Neural cell (in vitro differentiated cells): ENCODE results near the gene NREP. TPM values are rescaled to one million over a fixed set of nuclear protein-coding genes. Genes with fewer than 3 reads are reported as not detected.

Experiments
- H2AFZ ChIP-seq: fragments of 200-600, 300-800 bp; sonication (generic), shearing (Covaris generic); 2 replicates; pipeline ENCODE4 v1.6.0; 2014; ENCODE audit warnings: low read depth, mild to moderate bottlenecking, antibody characterized with exemption, low read length, moderate library complexity
- H3F3A ChIP-seq: fragments of 200-600 bp; shearing (Covaris generic); 2 replicates; pipeline ENCODE4 v1.6.1; 2016; ENCODE audit warnings: mild to moderate bottlenecking, moderate library complexity, mixed read lengths, antibody characterized with exemption, low read length; ENCODE audit not compliant: insufficient read depth, poor library complexity, severe bottlenecking
- H3K27ac ChIP-seq: fragments of 200-600, 300-800 bp; sonication (generic), shearing (Covaris generic); 2 replicates; pipeline ENCODE4 v1.5.1; 2014; ENCODE audit warnings: mild to moderate bottlenecking, low read length, moderate library complexity
- H3K27me3 ChIP-seq: fragments of 300-800, 200-600 bp; sonication (generic), shearing (Covaris generic); 2 replicates; pipeline ENCODE4 v1.6.0; 2014; ENCODE audit warnings: mild to moderate bottlenecking, low read depth, low read length, moderate library complexity; ENCODE audit not compliant: insufficient read depth
- H3K36me3 ChIP-seq: fragments of 300-800, 200-600 bp; sonication (generic), shearing (Covaris generic); 2 replicates; pipeline ENCODE4 v1.5.1; 2014; ENCODE audit warnings: mild to moderate bottlenecking, antibody characterized with exemption, low read length, moderate library complexity; ENCODE audit not compliant: insufficient read depth
- H3K4me2 ChIP-seq: fragments of 300-800, 200-600 bp; sonication (generic), shearing (Covaris generic); 2 replicates; pipeline ENCODE4 v1.6.0; 2014; ENCODE audit warnings: mild to moderate bottlenecking, low read length
- H3K4me3 ChIP-seq: fragments of 300-800, 200-600 bp; sonication (generic), shearing (Covaris generic); 2 replicates; pipeline ENCODE4 v1.5.1; 2014; ENCODE audit warnings: mild to moderate bottlenecking, low read length, moderate library complexity
- H3K79me2 ChIP-seq: fragments of 200-600 bp; shearing (Covaris generic); replicated peaks from 2 replicates; pipeline ENCODE4 v1.6.0; 2014; ENCODE audit warnings: mild to moderate bottlenecking, low read length, moderate library complexity; ENCODE audit not compliant: insufficient read depth
- H3K9ac ChIP-seq: fragments of 300-800, 200-600 bp; sonication (generic), shearing (Covaris generic); 2 replicates; pipeline ENCODE4 v1.6.1; 2016; ENCODE audit warnings: mild to moderate bottlenecking, low read length, mixed read lengths
- H3K9me2 ChIP-seq: fragments of 200-600 bp; shearing (Covaris generic); 2 replicates; pipeline ENCODE4 v1.6.1; 2016; ENCODE audit warnings: mild to moderate bottlenecking, low read length, mixed read lengths; ENCODE audit not compliant: insufficient read depth
- H3K9me3 ChIP-seq: fragments of 200-600, 300-800 bp; sonication (generic), shearing (Covaris generic); 2 replicates; pipeline ENCODE4 v1.6.1; 2016; ENCODE audit warnings: mild to moderate bottlenecking, mixed run types, low read length, moderate library complexity, mixed read lengths
- H4K20me1 ChIP-seq: fragments of 200-600 bp; shearing (Covaris generic); 2 replicates; pipeline ENCODE4 v1.6.1; 2016; ENCODE audit warnings: mild to moderate bottlenecking, mixed run types; ENCODE audit not compliant: insufficient read depth
- EP300 ChIP-seq: fragments of 450-650 bp; conservative IDR thresholded peaks from 2 replicates; pipeline ENCODE4 v1.6.1; 2014; ENCODE audit warnings: antibody characterized with exemption, mild to moderate bottlenecking, moderate library complexity; ENCODE audit not compliant: poor library complexity, severe bottlenecking
- EZH2 ChIP-seq: fragments of 200-600, 300-800 bp; shearing (Covaris generic), sonication (generic); IDR thresholded peaks from 2 replicates; pipeline ENCODE4 v1.6.1; 2014; ENCODE audit warnings: antibody characterized with exemption, low read length, borderline replicate concordance, mild to moderate bottlenecking; ENCODE audit not compliant: insufficient read depth, poor library complexity, severe bottlenecking
- MXI1 ChIP-seq: fragments of 450-650 bp; conservative IDR thresholded peaks from 2 replicates; pipeline ENCODE4 v1.6.1; 2014; ENCODE audit warnings: antibody characterized with exemption, mild to moderate bottlenecking; ENCODE audit not compliant: poor library complexity, severe bottlenecking
- POLR2AphosphoS5 ChIP-seq: IDR thresholded peaks from 2 replicates; pipeline ENCODE4 v1.6.1; 2012
- RAD21 ChIP-seq: fragments of 450-650 bp; conservative IDR thresholded peaks from 2 replicates; pipeline ENCODE4 v1.6.1; 2014; ENCODE audit warnings: antibody characterized with exemption, mild to moderate bottlenecking, moderate library complexity
- REST ChIP-seq: IDR thresholded peaks from 2 replicates; pipeline ENCODE4 v1.6.1; 2012; ENCODE audit warnings: borderline replicate concordance
- SMC3 ChIP-seq: fragments of 450-650 bp; conservative IDR thresholded peaks from 2 replicates; pipeline ENCODE4 v1.6.1; 2014; ENCODE audit warnings: antibody characterized with exemption, mild to moderate bottlenecking, moderate library complexity; ENCODE audit not compliant: poor library complexity
- TAF1 ChIP-seq: IDR thresholded peaks from 2 replicates; pipeline ENCODE4 v1.6.1; 2012; ENCODE audit warnings: low read depth
- polyA plus RNA-seq: library from polyadenylated mRNA; depleted of rRNA; stranded (reverse); fragments of >200 nt; gene quantifications from 2 replicates; pipeline ENCODE4 v1.2.3, GENCODE V29; 2014
- TF ChIP-seq, protein P1 (sequence below): fragments of 450-650 bp; IDR thresholded peaks from 2 replicates; pipeline ENCODE4 v1.5.1; 2014; ENCODE audit warnings: antibody characterized with exemption, mild to moderate bottlenecking, moderate library complexity; ENCODE audit not compliant: poor library complexity, severe bottlenecking

NREP gene
- polyA plus RNA-seq, 1 donor from 2014 or later, result 3,807 TPM

GRCh38 chr5:111689357-111689935, 67.5 kb downstream of the NREP start:
- TF ChIP-seq TAF1 (no peak), POLR2AphosphoS5 (no peak), EZH2 (no peak), REST (no peak), MXI1 (no peak), EP300 (no peak), RAD21 (no peak)
- TF ChIP-seq, protein P1, sequence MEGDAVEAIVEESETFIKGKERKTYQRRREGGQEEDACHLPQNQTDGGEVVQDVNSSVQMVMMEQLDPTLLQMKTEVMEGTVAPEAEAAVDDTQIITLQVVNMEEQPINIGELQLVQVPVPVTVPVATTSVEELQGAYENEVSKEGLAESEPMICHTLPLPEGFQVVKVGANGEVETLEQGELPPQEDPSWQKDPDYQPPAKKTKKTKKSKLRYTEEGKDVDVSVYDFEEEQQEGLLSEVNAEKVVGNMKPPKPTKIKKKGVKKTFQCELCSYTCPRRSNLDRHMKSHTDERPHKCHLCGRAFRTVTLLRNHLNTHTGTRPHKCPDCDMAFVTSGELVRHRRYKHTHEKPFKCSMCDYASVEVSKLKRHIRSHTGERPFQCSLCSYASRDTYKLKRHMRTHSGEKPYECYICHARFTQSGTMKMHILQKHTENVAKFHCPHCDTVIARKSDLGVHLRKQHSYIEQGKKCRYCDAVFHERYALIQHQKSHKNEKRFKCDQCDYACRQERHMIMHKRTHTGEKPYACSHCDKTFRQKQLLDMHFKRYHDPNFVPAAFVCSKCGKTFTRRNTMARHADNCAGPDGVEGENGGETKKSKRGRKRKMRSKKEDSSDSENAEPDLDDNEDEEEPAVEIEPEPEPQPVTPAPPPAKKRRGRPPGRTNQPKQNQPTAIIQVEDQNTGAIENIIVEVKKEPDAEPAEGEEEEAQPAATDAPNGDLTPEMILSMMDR, result no peak
- no peaks in the 10 kb centered on the region for H3K79me2 ChIP-seq
- H3K9me2 ChIP-seq, result no peaks in the 10 kb centered on the region
- no peak overlapping the region for H3K4me3 ChIP-seq
- no peaks in the 10 kb centered on the region for H3K9me3 ChIP-seq
- no peak overlapping the region for H3K9ac ChIP-seq
- H4K20me1 ChIP-seq, result no peaks in the 10 kb centered on the region
- H3K4me2 ChIP-seq, result no peak overlapping the region
- H2AFZ ChIP-seq, result no peak overlapping the region
- no peaks in the 10 kb centered on the region for H3K36me3 ChIP-seq
- H3F3A ChIP-seq, result no peaks in the 10 kb centered on the region
- H3K27ac ChIP-seq, result no peak overlapping the region
- no peaks in the 10 kb centered on the region for H3K27me3 ChIP-seq

- TF ChIP-seq MXI1 (no peak), POLR2AphosphoS5 (no peak), SMC3 (no peak), EP300 (no peak), TAF1 (no peak), EZH2 (no peak), RAD21 (no peak), REST (no peak)
- TF ChIP-seq, protein P1, result no peak
- no peak overlapping the region for H2AFZ ChIP-seq
- H3K27ac ChIP-seq, result no peak overlapping the region
Observed at GRCh38 chr5:111685969-111686368, 71.0 kb downstream of the NREP start.

More at GRCh38 chr5:111685969-111686368, 71.0 kb downstream of the NREP start:
- no peak overlapping the region for H3K4me3 ChIP-seq
- H3K27me3 ChIP-seq, result no peaks in the 10 kb centered on the region
- no peaks in the 10 kb centered on the region for H3F3A ChIP-seq
- H3K36me3 ChIP-seq, result no peaks in the 10 kb centered on the region
- no peaks in the 10 kb centered on the region for H3K79me2 ChIP-seq
- no peak overlapping the region for H3K9ac ChIP-seq
- no peaks in the 10 kb centered on the region for H3K9me2 ChIP-seq
- H3K9me3 ChIP-seq, result no peaks in the 10 kb centered on the region
- no peaks in the 10 kb centered on the region for H4K20me1 ChIP-seq
- no peak overlapping the region for H3K4me2 ChIP-seq
